ENCODE measurements around the gene DCDC1.

DNA sequence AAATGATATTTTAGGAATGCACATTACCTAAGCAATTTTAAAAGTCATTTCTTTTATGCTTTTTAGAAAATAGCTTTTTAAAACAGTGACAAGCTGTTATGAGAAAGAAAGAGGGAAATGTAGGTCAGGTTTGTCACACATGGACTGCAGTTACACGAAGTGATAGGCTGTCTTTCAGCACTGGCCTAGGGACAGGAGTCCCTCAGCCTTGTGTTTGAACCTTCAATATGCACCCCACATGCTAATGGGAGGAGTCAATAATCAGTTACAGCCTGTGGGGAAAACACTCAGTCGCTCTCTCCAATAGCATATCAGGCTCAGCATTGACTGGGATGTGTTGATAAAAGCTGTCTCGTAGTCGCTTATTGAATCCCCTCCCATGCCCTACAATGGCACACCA, 45.9 kb upstream of the DCDC1 start:
- TF ChIP-seq, protein P1, sequence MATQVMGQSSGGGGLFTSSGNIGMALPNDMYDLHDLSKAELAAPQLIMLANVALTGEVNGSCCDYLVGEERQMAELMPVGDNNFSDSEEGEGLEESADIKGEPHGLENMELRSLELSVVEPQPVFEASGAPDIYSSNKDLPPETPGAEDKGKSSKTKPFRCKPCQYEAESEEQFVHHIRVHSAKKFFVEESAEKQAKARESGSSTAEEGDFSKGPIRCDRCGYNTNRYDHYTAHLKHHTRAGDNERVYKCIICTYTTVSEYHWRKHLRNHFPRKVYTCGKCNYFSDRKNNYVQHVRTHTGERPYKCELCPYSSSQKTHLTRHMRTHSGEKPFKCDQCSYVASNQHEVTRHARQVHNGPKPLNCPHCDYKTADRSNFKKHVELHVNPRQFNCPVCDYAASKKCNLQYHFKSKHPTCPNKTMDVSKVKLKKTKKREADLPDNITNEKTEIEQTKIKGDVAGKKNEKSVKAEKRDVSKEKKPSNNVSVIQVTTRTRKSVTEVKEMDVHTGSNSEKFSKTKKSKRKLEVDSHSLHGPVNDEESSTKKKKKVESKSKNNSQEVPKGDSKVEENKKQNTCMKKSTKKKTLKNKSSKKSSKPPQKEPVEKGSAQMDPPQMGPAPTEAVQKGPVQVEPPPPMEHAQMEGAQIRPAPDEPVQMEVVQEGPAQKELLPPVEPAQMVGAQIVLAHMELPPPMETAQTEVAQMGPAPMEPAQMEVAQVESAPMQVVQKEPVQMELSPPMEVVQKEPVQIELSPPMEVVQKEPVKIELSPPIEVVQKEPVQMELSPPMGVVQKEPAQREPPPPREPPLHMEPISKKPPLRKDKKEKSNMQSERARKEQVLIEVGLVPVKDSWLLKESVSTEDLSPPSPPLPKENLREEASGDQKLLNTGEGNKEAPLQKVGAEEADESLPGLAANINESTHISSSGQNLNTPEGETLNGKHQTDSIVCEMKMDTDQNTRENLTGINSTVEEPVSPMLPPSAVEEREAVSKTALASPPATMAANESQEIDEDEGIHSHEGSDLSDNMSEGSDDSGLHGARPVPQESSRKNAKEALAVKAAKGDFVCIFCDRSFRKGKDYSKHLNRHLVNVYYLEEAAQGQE (IDR thresholded peaks at IDR 0.05; ENCODE audit: low read depth), result no peak
- TF ChIP-seq CREB1 (IDR thresholded peaks at IDR 0.05; ENCODE audit: low read depth) (no peak), EP300 (IDR thresholded peaks at IDR 0.05; ENCODE audit: borderline replicate concordance) (no peak), EGR1 (IDR thresholded peaks at IDR 0.05) (no peak), CEBPB (IDR thresholded peaks at IDR 0.05) (no peak), NFIC (IDR thresholded peaks at IDR 0.05) (no peak), TAF1 (IDR thresholded peaks at IDR 0.05; ENCODE audit: low read depth) (no peak), FOXM1 (IDR thresholded peaks at IDR 0.05; ENCODE audit: borderline replicate concordance, low read depth) (no peak), YY1 (IDR thresholded peaks at IDR 0.05; ENCODE audit: low read depth) (no peak), TCF12 (IDR thresholded peaks at IDR 0.05; ENCODE audit: low read depth) (no peak), USF1 (IDR thresholded peaks at IDR 0.05) (no peak)

Data from Ishikawa (cell line).